HG03108 (cell line): ENCODE results near the gene ABR.
"Not testable (repeated sequence)": the region's sequence is repeated elsewhere in the genome, so short reads cannot be mapped to it uniquely, and the experiment has no call there.

Source experiments
- ATAC-seq: cut with Tn5 transposase; IDR thresholded peaks from one replicate; pipeline ENCODE4 v1.9.1; 2021; ENCODE audit warnings: moderate library complexity; ENCODE audit not compliant: unreplicated experiment

ABR gene

GRCh38 chr17:1050996-1051925, 128.5 kb downstream of the ABR start:
- ATAC-seq: no peak

GRCh38 chr17:1050246-1050995, 129.4 kb downstream of the ABR start:
- no peak for ATAC-seq

- ATAC-seq: no peak
Measured at GRCh38 chr17:1049446-1050225, 130.1 kb downstream of the ABR start.

GRCh38 chr17:1048516-1049115, 131.2 kb downstream of the ABR start:
- not testable (repeated sequence) for ATAC-seq

- no peak for ATAC-seq
Measured at GRCh38 chr17:1047879-1048470, 131.8 kb downstream of the ABR start.

- ATAC-seq: no peak
Measured at GRCh38 chr17:1047177-1047878, 132.5 kb downstream of the ABR start.

- no peak for ATAC-seq
Measured at GRCh38 chr17:1045456-1045855, 134.3 kb downstream of the ABR start.

- not testable (repeated sequence) for ATAC-seq
Measured at GRCh38 chr17:1044387-1045009, 135.3 kb downstream of the ABR start.

GRCh38 chr17:1043601-1044251, 136.1 kb downstream of the ABR start:
- ATAC-seq: no peak

GRCh38 chr17:1042486-1042885, 137.3 kb downstream of the ABR start:
- no peak for ATAC-seq

GRCh38 chr17:1041746-1042145, 138.0 kb downstream of the ABR start:
- no peak for ATAC-seq

GRCh38 chr17:1040216-1040600, 139.6 kb downstream of the ABR start:
- ATAC-seq: no peak

- no peak for ATAC-seq
Measured at GRCh38 chr17:1039511-1040215, 140.1 kb downstream of the ABR start.

GRCh38 chr17:1039123-1039507, 140.7 kb downstream of the ABR start:
- ATAC-seq: no peak

GRCh38 chr17:1038459-1039122, 141.2 kb downstream of the ABR start:
- ATAC-seq: no peak

- no peak for ATAC-seq
Measured at GRCh38 chr17:1037238-1037879, 142.4 kb downstream of the ABR start.

GRCh38 chr17:1036845-1037237, 142.9 kb downstream of the ABR start:
- no peak for ATAC-seq
